OCI-LY3 (cell line): ENCODE results near the gene CNTN1.

ENCODE experiments used
- H2AFZ ChIP-seq: fragments of 200-600, 300-600 bp; shearing (Covaris generic); 2 replicates; pipeline ENCODE4 v1.6.0; 2014; ENCODE audit warnings: antibody characterized with exemption, low read depth, low read length
- H3K27ac ChIP-seq: fragments of 200-600, 300-600 bp; sonication (generic); 2 replicates; pipeline ENCODE4 v1.5.1; 2014; ENCODE audit warnings: mild to moderate bottlenecking, low read length, moderate library complexity, mixed read lengths
- H3K27me3 ChIP-seq: fragments of 200-600, 300-600 bp; sonication (generic); 2 replicates; pipeline ENCODE4 v1.6.1; 2014; ENCODE audit warnings: low read depth, low read length, mixed read lengths
- H3K36me3 ChIP-seq: fragments of 200-600, 300-600 bp; sonication (generic); replicated peaks from 2 replicates; pipeline ENCODE3; 2014; ENCODE audit warnings: low read depth, low read length, mixed read lengths
- H3K4me1 ChIP-seq: fragments of 300-600, 200-600 bp; sonication (generic); 2 replicates; pipeline ENCODE4 v1.6.1; 2014; ENCODE audit warnings: low read length, mixed read lengths
- H3K4me2 ChIP-seq: fragments of 200-600, 300-600 bp; sonication (generic); 2 replicates; pipeline ENCODE4 v1.6.1; 2014; ENCODE audit warnings: low read length, mixed read lengths
- H3K4me3 ChIP-seq: fragments of 300-600, 200-600 bp; sonication (generic); 2 replicates; pipeline ENCODE4 v1.5.1; 2014; ENCODE audit warnings: antibody characterized with exemption, mild to moderate bottlenecking, low read length, moderate library complexity
- H3K79me2 ChIP-seq: fragments of 300-600, 200-600 bp; shearing (Covaris generic); 2 replicates; pipeline ENCODE4 v1.6.1; 2014; ENCODE audit warnings: mild to moderate bottlenecking, low read length, mixed read lengths
- H3K9ac ChIP-seq: fragments of 300-600, 200-600 bp; shearing (Covaris generic); 2 replicates; pipeline ENCODE4 v1.6.0; 2014; ENCODE audit warnings: mild to moderate bottlenecking, low read length, moderate library complexity
- H3K9me3 ChIP-seq: fragments of 200-600, 300-600 bp; shearing (Covaris generic); 2 replicates; pipeline ENCODE4 v1.6.1; 2014; ENCODE audit warnings: low read length, mixed read lengths; ENCODE audit not compliant: insufficient read depth
- H4K20me1 ChIP-seq: fragments of 200-600, 300-600 bp; sonication (generic); 2 replicates; pipeline ENCODE4 v1.6.1; 2016; ENCODE audit warnings: low read length, mixed read lengths; ENCODE audit not compliant: insufficient read depth
- EZH2phosphoT487 ChIP-seq: fragments of 200-600 bp; shearing (Covaris generic); IDR thresholded peaks from 2 replicates; pipeline ENCODE4 v1.6.1; 2018; ENCODE audit warnings: antibody characterized with exemption, mixed run types, low read depth
- TF ChIP-seq, protein P1 (sequence below): fragments of 200-600, 300-600 bp; sonication (generic); IDR thresholded peaks from 2 replicates; pipeline ENCODE4 v1.5.1; 2014; ENCODE audit warnings: antibody characterized with exemption, low read length, low read depth

The CNTN1 gene

DNA sequence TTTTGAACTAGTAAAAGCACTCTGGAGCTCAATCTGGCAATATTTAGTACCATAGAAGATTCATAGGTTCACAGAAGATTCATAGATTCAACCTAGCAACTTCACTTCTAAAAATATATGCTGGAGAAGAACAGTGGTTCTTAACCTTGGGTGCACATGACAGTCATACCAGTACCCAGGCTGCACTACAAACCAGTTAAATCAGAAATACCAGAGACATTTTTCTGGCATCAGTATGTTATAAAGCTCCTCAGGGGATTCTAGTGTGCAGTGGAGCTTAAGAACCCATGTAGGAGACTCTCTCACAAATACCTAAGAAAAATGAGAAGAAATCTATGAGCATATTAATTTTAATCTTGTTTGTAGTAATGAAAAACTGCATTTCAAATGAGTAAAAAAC, 46.6 kb downstream of the CNTN1 start:
- Histone ChIP-seq H3K4me1 (no peaks in the 10 kb centered on the region), H3K27me3 (no peaks in the 10 kb centered on the region), H3K9me3 (no peaks in the 10 kb centered on the region), H3K36me3 (no peaks in the 10 kb centered on the region), H3K79me2 (no peaks in the 10 kb centered on the region), H3K4me3 (no peak overlapping the region), H4K20me1 (no peaks in the 10 kb centered on the region), H2AFZ (no peak overlapping the region), H3K27ac (no peak overlapping the region), H3K9ac (no peak overlapping the region), H3K4me2 (no peak overlapping the region)
- TF ChIP-seq, protein P1, sequence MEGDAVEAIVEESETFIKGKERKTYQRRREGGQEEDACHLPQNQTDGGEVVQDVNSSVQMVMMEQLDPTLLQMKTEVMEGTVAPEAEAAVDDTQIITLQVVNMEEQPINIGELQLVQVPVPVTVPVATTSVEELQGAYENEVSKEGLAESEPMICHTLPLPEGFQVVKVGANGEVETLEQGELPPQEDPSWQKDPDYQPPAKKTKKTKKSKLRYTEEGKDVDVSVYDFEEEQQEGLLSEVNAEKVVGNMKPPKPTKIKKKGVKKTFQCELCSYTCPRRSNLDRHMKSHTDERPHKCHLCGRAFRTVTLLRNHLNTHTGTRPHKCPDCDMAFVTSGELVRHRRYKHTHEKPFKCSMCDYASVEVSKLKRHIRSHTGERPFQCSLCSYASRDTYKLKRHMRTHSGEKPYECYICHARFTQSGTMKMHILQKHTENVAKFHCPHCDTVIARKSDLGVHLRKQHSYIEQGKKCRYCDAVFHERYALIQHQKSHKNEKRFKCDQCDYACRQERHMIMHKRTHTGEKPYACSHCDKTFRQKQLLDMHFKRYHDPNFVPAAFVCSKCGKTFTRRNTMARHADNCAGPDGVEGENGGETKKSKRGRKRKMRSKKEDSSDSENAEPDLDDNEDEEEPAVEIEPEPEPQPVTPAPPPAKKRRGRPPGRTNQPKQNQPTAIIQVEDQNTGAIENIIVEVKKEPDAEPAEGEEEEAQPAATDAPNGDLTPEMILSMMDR, result no peak
- TF ChIP-seq EZH2phosphoT487, result no peak

DNA sequence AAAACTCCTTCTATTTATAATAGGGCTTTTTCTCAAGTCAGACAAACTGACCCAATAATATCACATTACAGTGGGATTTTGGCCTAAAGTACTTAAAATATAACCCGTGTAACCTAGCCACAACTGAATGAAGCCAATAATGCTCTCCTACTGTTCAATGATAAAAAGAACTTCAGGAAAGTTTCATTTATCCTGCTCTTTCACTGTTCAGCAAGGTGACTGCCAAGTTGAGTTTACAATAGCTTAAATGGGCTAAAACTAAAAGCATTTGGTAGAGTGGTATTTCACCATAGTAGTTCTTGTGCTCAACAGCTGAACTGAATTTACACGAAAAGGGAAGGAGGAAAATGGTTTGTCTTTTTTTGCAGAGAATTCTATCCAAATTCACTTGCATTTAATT, 49.8 kb downstream of the CNTN1 start:
- Histone ChIP-seq H3K36me3 (no peaks in the 10 kb centered on the region), H3K9me3 (no peaks in the 10 kb centered on the region), H2AFZ (no peak overlapping the region), H4K20me1 (no peaks in the 10 kb centered on the region), H3K79me2 (no peaks in the 10 kb centered on the region), H3K4me1 (no peaks in the 10 kb centered on the region), H3K27me3 (no peaks in the 10 kb centered on the region), H3K4me2 (no peak overlapping the region), H3K4me3 (no peak overlapping the region), H3K27ac (no peak overlapping the region), H3K9ac (no peak overlapping the region)
- no peak for TF ChIP-seq EZH2phosphoT487
- TF ChIP-seq, protein P1, result no peak

DNA sequence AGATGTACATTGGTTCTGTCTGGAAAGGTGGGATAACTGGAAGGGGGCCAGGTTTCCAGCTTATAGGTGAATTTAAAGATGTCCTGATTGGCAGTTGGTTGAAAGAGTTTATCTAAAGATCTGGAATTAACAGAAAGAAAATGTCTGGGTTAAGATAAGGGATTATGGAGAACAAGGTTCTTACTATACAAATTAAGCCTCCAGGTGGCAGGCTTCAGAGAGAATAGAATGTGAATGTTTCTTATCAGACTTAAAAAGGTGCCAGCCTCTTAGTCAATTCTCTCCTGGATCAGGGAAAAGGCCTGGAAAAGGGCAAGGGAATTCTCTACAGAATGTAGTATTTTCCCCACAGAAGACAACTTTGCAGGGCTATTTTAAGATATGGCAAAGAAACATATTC, 53.1 kb downstream of the CNTN1 start:
- H3K9ac ChIP-seq, result no peak overlapping the region
- TF ChIP-seq EZH2phosphoT487, result no peak
- TF ChIP-seq, protein P1, result peak; percentile 44

DNA sequence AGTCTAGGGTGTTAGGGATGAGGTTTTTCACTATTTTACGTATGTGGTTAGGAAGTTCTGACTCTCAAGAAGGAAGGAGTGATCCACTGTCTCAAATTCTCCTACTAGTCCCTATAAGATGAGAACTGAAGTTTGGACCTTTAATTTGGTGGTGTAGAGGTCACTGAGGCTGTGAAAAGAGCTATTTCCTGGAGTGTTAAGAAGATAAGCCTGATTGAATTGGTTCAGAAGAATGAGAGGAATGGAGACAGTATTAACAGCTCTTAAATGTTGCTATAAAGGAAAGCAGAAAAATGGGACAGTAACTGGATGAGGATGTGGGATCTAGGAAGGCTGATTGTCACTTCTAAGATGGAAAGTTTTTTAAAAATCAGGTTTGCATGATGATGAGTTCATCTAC, 57.6 kb downstream of the CNTN1 start:
- no peaks in the 10 kb centered on the region for H3K4me1 ChIP-seq
- no peaks in the 10 kb centered on the region for H4K20me1 ChIP-seq
- no peak for TF ChIP-seq EZH2phosphoT487
- TF ChIP-seq, protein P1, result no peak
- H2AFZ ChIP-seq, result no peak overlapping the region
- no peak overlapping the region for H3K4me2 ChIP-seq
- H3K27ac ChIP-seq, result no peak overlapping the region
- H3K4me3 ChIP-seq, result no peak overlapping the region
- no peaks in the 10 kb centered on the region for H3K36me3 ChIP-seq
- no peaks in the 10 kb centered on the region for H3K9me3 ChIP-seq
- no peaks in the 10 kb centered on the region for H3K79me2 ChIP-seq
- no peak overlapping the region for H3K9ac ChIP-seq
- H3K27me3 ChIP-seq, result no peaks in the 10 kb centered on the region

More for the DNA sequence above, 53.1 kb downstream of the CNTN1 start:
- H3K36me3 ChIP-seq, result no peaks in the 10 kb centered on the region
- H3K27ac ChIP-seq, result no peak overlapping the region
- H3K4me1 ChIP-seq, result no peaks in the 10 kb centered on the region
- no peak overlapping the region for H3K4me3 ChIP-seq
- H2AFZ ChIP-seq, result no peak overlapping the region
- no peaks in the 10 kb centered on the region for H3K9me3 ChIP-seq
- H3K4me2 ChIP-seq, result no peak overlapping the region
- no peaks in the 10 kb centered on the region for H3K79me2 ChIP-seq
- no peaks in the 10 kb centered on the region for H3K27me3 ChIP-seq
- H4K20me1 ChIP-seq, result no peaks in the 10 kb centered on the region
